Prostate gland (tissue), 2 donors: Measurements from ENCODE around the gene C3. TPM values are rescaled to one million over a fixed set of nuclear protein-coding genes. Genes with fewer than 3 reads are reported as not detected.
"Not testable (repeated sequence)": the region's sequence is repeated elsewhere in the genome, so short reads cannot be mapped to it uniquely, and the experiment has no call there.

Experiments
- DNase-seq: peaks from one replicate; pipeline ENCODE4 v3.0.0-alpha.2; 2019; ENCODE audit warnings: low spot score
- H3K27ac ChIP-seq, 2 donors: fragments of 200-600 bp; sonication (generic); 2 replicates each; pipeline ENCODE4 v1.5.1; 2017 to 2019
- H3K27me3 ChIP-seq: fragments of 200-600 bp; sonication (generic); replicated peaks from 2 replicates; pipeline ENCODE4 v1.5.1; 2019; ENCODE audit not compliant: insufficient read depth
- H3K36me3 ChIP-seq, 2 donors: fragments of 200-600 bp; sonication (generic); 1 replicate in 1 of 2; 2 replicates in 1 of 2; pipeline versions ENCODE4 v1.5.1 to v1.8.1; 2017 to 2019
- H3K4me1 ChIP-seq: fragments of 200-600 bp; sonication (generic); replicated peaks from 2 replicates; pipeline ENCODE4 v1.5.1; 2019
- H3K4me3 ChIP-seq, 2 donors: fragments of 200-600 bp; sonication (generic); 2 replicates each; pipeline ENCODE4 v1.5.1; 2017 to 2019
- H3K9me3 ChIP-seq: fragments of 200-600 bp; sonication (generic); 2 replicates; pipeline ENCODE4 v1.5.1; 2017
- POLR2A ChIP-seq: fragments of 450-650 bp; IDR thresholded peaks from one replicate; pipeline ENCODE4 v1.6.1; 2016; ENCODE audit warnings: antibody characterized with exemption, mild to moderate bottlenecking
- POLR2AphosphoS5 ChIP-seq: sonication (generic); formaldehyde crosslinking; IDR thresholded peaks from one replicate; pipeline ENCODE4 v1.6.1; 2017; ENCODE audit warnings: antibody characterized with exemption
- WGBS: methylation state at CpG from one replicate; pipeline ENCODE4 v1.1.5; 2018; 5-methylcytosine and 5-hydroxymethylcytosine counted together
- intact Hi-C: fragments of 100-400 bp; cut with DNase I; formaldehyde crosslinking; loops from one replicate; pipeline ENCODE4 v1.14.2; 2022
- total RNA-seq, 2 donors: library from RNA; depleted of rRNA; stranded (reverse); fragments of >200 nt; gene quantifications; one replicate each; pipeline ENCODE4 v1.1.0, GENCODE V29; 2016
- TF ChIP-seq, protein P1 (sequence below), 4 experiments: fragments of 200-600 bp in 2 of 4; fragments of 450-650 bp in 2 of 4; sonication (generic) in 2 of 4; IDR thresholded peaks; 1 replicate in 3 of 4; 2 replicates in 1 of 4; pipeline ENCODE4 v1.5.1; 2016 to 2019; ENCODE audit warnings: antibody characterized with exemption in 4 of 4, mild to moderate bottlenecking in 2 of 4, moderate library complexity in 2 of 4

The C3 gene
- total RNA-seq, 2 donors from 2014 or later, result 95.1 to 165 TPM

DNA sequence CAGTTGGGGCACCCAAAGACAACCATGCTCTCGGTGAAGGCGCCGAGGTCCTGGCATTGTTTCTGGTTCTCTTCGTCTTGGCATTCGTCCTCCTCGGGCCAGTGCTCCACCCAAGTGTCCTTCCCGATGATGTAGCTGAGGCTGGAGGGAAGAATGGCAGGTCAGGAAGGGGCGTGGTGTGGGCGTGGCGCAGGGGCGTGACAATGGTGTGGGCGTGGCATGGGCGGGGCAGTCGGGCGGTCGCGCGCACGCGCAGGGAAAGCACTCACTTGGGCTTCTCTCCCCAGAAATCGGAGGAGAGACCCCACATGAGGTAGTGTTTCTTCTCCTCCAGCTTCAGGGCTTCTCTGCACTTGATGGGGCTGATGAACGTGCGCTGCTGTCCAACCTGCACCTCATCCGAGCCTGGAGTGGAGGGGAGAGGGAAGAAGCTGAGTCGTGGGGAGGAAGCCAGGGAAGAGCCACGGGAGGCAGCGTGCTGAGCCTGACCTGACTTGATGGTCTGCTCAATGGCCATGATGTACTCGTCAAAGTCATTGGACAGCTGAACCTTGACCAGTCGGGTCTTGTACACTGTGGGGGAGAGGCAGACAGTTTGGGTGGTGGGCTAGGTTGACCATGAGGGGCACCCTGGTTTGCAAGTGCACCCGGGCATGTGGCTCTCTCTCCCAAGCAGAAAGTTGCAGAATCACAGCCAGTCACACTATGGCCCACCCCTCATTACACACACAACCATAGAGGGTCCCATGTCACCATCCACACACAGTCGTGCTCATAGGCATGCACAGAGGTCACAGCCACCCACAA is 42.4 kb downstream of the C3 start:
- intact Hi-C loops, result no loop called here
- WGBS, result 70% methylated on average over 31 of the region's 31 CpGs
- TF ChIP-seq POLR2AphosphoS5 (no peak), POLR2A (no peak)
- TF ChIP-seq, protein P1, sequence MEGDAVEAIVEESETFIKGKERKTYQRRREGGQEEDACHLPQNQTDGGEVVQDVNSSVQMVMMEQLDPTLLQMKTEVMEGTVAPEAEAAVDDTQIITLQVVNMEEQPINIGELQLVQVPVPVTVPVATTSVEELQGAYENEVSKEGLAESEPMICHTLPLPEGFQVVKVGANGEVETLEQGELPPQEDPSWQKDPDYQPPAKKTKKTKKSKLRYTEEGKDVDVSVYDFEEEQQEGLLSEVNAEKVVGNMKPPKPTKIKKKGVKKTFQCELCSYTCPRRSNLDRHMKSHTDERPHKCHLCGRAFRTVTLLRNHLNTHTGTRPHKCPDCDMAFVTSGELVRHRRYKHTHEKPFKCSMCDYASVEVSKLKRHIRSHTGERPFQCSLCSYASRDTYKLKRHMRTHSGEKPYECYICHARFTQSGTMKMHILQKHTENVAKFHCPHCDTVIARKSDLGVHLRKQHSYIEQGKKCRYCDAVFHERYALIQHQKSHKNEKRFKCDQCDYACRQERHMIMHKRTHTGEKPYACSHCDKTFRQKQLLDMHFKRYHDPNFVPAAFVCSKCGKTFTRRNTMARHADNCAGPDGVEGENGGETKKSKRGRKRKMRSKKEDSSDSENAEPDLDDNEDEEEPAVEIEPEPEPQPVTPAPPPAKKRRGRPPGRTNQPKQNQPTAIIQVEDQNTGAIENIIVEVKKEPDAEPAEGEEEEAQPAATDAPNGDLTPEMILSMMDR (IDR thresholded peaks at IDR 0.05), result no peak
- Histone ChIP-seq H3K4me1 (no peaks in the 10 kb centered on the region), H3K36me3 (no peaks in the 10 kb centered on the region), H3K4me3 (no peak overlapping the region), H3K9me3 (no peaks in the 10 kb centered on the region), H3K27me3 (no peaks in the 10 kb centered on the region), H3K27ac (no peak overlapping the region)
- no peak for DNase-seq

DNA sequence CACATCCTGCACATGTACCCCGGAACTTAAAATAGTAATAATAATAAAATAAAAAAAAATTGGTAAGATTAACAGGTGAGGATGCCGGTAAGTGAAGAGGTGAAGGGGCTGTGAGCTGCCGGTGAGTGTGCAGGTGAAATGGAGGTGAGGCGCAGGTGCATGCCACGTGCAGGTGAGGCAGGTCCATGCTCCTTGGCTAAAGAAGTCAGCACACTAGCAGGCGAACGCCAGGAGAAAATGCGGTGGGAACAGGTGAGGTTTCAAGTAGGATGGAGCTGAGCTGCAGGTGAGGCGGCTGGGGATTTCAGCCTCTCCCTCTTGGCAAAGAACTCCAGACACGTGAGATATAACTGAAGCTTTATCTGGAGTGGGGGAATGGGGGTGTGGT is 43.0 kb downstream of the C3 start:
- intact Hi-C loops, result no loop called here
- DNase-seq, result no peak
- Histone ChIP-seq H3K27me3 (no peaks in the 10 kb centered on the region), H3K4me1 (no peaks in the 10 kb centered on the region), H3K27ac (no peak overlapping the region), H3K4me3 (no peak overlapping the region), H3K9me3 (no peaks in the 10 kb centered on the region), H3K36me3 (no peaks in the 10 kb centered on the region)
- WGBS, result 75% methylated on average over 10 of the region's 10 CpGs
- TF ChIP-seq, protein P1 (IDR thresholded peaks at IDR 0.05), result no peak
- TF ChIP-seq POLR2AphosphoS5, result no peak
- TF ChIP-seq POLR2A, result no peak

DNA sequence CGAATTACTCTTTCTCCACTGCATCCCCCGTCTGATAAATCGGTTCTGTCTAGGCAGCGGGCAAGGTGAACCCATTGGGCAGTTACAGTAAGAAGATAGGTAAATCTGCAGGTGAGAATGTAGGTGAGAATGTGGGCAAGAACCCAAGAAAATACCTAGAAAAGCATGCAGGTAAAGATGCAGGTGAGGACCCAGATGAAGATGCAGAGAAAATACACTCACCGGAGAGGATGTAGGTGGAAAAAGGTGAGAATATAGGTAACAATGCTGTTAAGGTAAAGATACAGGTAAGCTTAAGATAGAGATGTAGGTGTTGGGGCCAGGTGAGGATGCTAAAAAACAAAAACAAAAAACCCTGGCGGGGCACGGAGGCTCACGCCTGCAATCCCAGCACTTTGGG is 44.2 kb downstream of the C3 start:
- H3K27me3 ChIP-seq, result no peaks in the 10 kb centered on the region
- H3K27ac ChIP-seq, result no peak overlapping the region
- no peaks in the 10 kb centered on the region for H3K9me3 ChIP-seq
- no peak overlapping the region for H3K4me3 ChIP-seq
- no peaks in the 10 kb centered on the region for H3K36me3 ChIP-seq
- intact Hi-C loops, result no loop called here
- no peak for DNase-seq
- no peaks in the 10 kb centered on the region for H3K4me1 ChIP-seq
- 85% methylated on average over 8 of the region's 8 CpGs for WGBS
- TF ChIP-seq POLR2A, result no peak
- TF ChIP-seq, protein P1 (IDR thresholded peaks at IDR 0.05), result no peak
- no peak for TF ChIP-seq POLR2AphosphoS5

DNA sequence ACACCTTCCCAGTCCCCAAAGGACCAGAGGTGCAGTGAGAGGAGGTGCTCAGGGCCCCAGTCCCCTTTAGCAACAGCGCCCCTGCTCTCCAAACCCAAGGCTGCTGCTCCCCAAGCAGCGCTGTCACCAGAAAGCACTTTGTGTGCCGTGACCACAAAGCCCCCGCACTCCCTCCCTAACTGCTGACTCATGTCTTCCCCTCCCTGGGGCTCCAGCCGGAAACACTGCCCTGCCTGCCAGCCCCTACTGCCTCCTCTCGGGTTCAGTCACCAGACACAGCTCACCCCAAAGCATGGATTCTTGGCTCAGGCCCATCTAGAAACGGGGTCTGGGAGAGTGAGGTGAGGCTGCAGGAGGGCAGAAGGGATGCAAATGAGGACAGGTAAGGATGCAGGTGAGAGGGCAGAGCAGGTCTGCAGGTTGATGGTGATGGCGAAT is 45.6 kb downstream of the C3 start:
- no peak overlapping the region for H3K27ac ChIP-seq
- 12% methylated on average over 8 of the region's 8 CpGs for WGBS

DNA sequence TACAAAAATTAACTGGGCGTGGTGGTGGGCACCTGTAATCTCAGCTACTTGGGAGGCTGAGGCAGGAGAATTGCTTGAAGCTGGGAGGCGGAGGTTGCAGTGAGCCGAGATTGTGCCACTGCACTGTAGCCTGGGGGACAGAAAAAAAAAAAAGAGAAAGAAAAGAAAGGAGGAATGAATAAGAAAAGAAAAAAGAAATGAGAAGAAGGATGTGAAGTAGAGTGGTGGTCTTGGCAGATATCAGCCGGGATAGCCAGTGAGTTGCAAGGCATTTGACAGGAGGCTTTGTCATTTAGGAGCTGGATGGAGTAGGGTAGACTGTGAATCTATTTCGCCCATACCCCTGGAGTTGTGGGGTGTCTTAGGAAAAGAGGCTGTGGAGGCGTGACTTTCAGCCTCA is 46.0 kb downstream of the C3 start:
- intact Hi-C loops, H3K27ac ChIP-seq, H3K4me1 ChIP-seq, H3K9me3 ChIP-seq, H3K27me3 ChIP-seq, DNase-seq, H3K36me3 ChIP-seq, H3K4me3 ChIP-seq: not testable (repeated sequence)
- WGBS, result 87% methylated on average over 6 of the region's 6 CpGs

More for the DNA sequence above, 45.6 kb downstream of the C3 start:
- H3K36me3 ChIP-seq, result no peaks in the 10 kb centered on the region
- H3K4me3 ChIP-seq, result no peak overlapping the region
- TF ChIP-seq POLR2A, result no peak
- TF ChIP-seq, protein P1 (IDR thresholded peaks at IDR 0.05), result no peak
- TF ChIP-seq POLR2AphosphoS5, result no peak
- H3K9me3 ChIP-seq, result no peaks in the 10 kb centered on the region
- no peaks in the 10 kb centered on the region for H3K4me1 ChIP-seq
- intact Hi-C loops, result no loop called here
- no peak for DNase-seq
- H3K27me3 ChIP-seq, result no peaks in the 10 kb centered on the region
